HG03460 (cell line): ENCODE data around the gene SLC14A1.

Experiments used
- ATAC-seq: cut with Tn5 transposase; IDR thresholded peaks from one replicate; pipeline ENCODE4 v1.9.1; 2021; ENCODE audit not compliant: unreplicated experiment

The SLC14A1 gene

DNA sequence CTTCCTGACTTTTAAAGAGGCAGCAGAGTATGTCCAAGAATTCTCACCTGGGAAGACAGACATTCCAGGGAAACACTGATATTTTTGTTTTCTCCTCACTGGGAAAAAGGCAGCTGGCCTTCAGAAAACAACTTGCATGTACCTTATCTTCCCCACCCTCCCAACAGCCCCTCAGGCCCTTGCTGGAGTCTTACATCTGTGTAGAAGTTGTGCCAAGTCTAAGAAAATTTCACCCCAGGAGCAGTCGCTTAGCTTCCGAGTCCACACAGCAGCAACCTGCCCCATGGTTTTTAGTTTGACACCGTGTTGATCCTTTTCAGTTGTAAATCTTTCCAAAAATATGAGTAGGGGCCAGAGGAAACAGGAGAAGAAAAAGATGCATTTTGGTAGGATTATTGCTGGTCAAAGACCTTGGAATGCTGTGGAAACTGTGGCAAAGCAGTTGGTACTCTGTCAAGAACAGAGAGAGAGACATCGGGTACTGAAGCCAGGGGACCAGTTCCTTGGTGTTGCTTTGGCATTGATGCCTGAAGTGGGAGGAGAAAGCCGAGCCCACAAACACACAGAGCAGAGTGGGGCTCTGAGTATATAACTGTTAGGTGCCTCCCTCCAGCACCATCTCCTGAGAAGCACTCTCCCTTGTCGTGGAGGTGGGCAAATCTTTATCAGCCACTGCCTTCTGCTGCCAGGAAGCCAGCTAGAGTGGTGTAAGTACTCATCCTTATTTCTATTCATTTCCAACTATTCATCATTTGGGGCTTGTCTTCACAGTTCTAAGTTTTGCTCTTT lies at the start of gene SLC14A1:
Gene SLC14A1, plus strand, starts transcription at position 615 of the 789 bp plus-strand sequence. CDS start 6,140 bp downstream, outside the sequence.
- ATAC-seq = no peak

- ATAC-seq = no peak
These were observed 46.6 kb upstream of the SLC14A1 start for GRCh38 chr18:45677276-45677807.

DNA sequence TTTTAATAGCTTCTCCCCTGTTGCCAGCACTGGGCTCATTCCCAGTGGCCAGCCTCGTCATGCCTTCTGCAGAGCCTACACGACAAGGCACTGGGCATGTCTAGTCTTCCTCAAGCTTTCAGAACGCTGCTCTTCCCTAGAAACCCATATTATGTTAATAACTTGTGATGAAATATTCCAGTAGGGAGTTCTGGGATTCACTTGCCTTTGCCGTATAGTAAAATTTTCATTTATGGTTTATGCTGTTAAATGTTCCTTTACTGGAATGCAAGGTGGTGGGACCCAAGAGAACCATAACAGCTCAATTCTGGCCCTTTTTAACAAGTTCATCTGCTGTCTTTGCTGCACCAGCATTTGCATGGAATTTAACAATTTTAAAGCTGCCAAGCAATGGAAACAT lies 45.5 kb upstream of the SLC14A1 start:
- no peak for ATAC-seq

DNA sequence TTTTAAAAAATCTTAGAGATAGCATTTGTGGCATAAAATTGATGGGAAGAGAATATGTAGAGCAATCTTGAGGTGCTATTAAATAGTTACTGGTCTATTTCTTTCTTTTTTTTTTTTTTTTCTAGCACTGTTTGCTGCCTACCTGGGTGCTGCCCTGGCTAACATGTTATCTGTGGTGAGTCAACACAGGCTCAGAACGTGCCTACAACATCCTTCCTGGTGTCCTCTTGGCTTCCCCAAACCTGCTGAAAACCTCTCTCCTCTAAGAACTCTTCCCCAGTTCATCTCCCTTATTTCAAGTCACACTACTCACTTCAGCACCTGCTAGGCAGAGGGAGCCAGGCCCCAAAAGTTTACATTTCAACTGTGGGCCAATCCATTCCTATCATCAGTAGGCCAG lies 45.1 kb upstream of the SLC14A1 start:
- no peak for ATAC-seq

DNA sequence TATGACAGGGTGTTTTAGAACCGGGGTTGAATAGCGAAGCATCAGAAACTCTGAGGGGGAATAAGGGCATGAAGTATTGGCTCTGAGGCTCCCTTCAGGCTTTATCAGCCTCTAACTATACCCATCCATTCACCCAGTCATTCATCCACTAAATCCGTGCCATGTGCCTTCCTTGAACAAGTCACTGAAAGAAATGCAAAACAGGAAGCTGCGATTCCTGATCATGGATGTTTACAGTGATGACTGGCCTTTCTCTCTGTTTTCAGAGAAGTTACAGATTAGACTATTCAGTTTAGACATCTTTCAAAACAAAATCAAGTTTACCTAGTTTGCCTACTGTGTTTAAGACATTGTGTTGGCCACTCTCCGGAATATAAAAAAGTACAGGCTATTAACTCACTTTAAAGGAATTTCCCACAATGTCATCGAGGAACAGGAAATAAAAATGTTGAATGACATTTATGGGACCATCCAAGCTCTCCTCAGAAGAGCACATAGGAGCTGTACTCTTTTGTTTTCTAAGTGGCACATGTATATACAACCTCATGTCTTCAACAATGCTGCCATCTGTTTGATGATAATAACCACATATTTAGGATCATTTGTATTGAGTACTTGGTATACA lies 43.8 kb upstream of the SLC14A1 start:
- no peak for ATAC-seq

DNA sequence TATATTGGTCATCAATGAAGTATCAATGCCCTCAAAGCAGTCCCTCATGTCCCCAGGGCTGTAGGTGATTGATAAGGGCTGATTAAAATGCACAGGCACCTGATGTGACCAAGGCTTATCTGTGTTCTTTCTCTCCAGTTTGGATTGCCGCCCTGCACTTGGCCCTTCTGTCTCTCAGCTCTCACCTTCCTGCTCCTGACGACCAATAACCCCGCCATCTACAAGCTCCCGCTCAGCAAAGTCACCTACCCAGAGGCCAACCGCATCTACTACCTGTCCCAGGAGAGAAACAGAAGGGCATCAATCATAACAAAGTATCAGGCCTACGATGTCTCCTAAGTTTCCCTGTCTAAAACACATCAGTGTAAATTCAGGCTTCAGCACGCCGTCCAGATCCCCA lies 41.8 kb upstream of the SLC14A1 start:
- no peak for ATAC-seq

GRCh38 chr18:45684341-45685115 lies 39.5 kb upstream of the SLC14A1 start:
- no peak for ATAC-seq

GRCh38 chr18:45686891-45687611 lies 36.9 kb upstream of the SLC14A1 start:
- peak; percentile 77 for ATAC-seq

- peak; percentile 38 for ATAC-seq
These were observed 36.4 kb upstream of the SLC14A1 start for GRCh38 chr18:45687621-45688020.

- ATAC-seq = no peak
These were observed 35.9 kb upstream of the SLC14A1 start for GRCh38 chr18:45688113-45688512.

DNA sequence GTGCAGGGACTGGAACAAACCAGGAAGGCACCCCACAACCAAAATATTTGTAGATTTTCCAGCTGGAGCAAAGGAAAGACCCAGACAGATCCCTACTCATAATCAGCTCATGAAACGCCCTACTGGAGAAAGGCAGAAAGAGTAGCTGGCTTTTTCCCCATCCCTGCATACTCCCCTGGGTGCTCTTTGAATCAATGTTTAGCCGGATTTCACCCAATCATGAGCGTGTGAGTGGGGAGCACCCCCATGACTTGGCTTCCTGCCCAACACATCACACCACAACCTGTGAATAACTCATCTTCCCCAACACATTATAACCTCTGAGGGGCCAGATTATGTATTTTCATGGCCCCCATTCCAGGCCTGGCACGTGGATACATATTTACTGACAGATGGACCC lies 35.1 kb upstream of the SLC14A1 start:
- ATAC-seq = no peak

GRCh38 chr18:45689396-45689795 lies 34.6 kb upstream of the SLC14A1 start:
- no peak for ATAC-seq

- ATAC-seq = no peak
These were observed 32.8 kb upstream of the SLC14A1 start for GRCh38 chr18:45690975-45691815.

DNA sequence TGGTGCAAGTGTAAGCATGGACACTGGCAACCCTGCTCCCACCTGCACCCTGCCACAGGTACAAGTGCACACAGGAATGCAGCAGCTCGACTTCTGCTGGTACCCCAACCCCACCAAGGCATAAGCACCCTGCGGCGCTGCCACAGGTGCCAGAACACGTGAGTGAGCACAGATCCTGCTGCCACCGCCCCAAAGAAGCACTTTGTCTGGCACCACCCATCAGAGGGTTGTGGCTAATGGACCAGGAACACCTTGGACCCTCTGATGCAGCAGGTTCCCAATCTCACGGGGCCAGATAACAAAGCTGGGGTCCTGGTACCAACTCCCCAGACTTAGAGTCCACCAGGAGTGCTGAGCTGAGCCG lies 32.2 kb upstream of the SLC14A1 start:
- ATAC-seq = no peak

GRCh38 chr18:45702708-45703265 lies 21.2 kb upstream of the SLC14A1 start:
- no peak for ATAC-seq

GRCh38 chr18:45708831-45709230 lies 15.2 kb upstream of the SLC14A1 start:
- no peak for ATAC-seq

DNA sequence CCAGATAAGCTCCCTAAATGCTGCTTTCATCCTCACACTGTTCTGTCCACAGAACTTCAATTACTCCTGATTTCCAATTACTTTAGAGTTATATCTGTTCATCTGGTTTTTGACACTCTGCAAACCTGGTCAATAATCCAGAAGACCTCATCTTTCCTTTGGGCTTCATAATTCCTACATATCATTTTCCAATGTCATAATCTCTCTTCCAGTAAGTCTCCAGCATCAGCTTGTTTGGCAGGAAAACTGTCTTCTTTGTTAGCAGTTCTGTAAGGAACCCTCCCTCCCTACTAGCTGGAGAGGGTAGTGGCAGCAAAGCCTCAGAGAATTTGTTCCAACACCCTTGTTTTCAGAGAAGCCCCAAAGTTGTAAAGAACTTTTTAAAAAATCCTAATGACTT lies 11.9 kb upstream of the SLC14A1 start:
- ATAC-seq = no peak

- ATAC-seq = no peak
These were observed 10.7 kb upstream of the SLC14A1 start for GRCh38 chr18:45713239-45713638.

GRCh38 chr18:45715212-45715780 lies 8.7 kb upstream of the SLC14A1 start:
- no peak for ATAC-seq
